Nephron (organoid): ENCODE results near the gene TCP11L1.

Source experiments
- H3K27ac Mint-ChIP-seq, 3 experiments: 2 replicates each; pipeline ENCODE4 v1.8.0; 2020; ENCODE audit warnings: mixed read lengths in 3 of 3, mild to moderate bottlenecking in 2 of 3, moderate library complexity in 1 of 3
- H3K27me3 Mint-ChIP-seq: 2 replicates; pipeline ENCODE4 v1.8.0; 2021; ENCODE audit warnings: low read depth, mild to moderate bottlenecking, moderate library complexity, mixed read lengths
- H3K36me3 Mint-ChIP-seq: 2 replicates; pipeline ENCODE4 v1.8.0; 2020; ENCODE audit warnings: low read depth, mixed read lengths
- H3K4me1 Mint-ChIP-seq: 2 replicates; pipeline ENCODE4 v1.8.0; 2020; ENCODE audit warnings: mixed read lengths
- H3K4me3 Mint-ChIP-seq, 3 experiments: 2 replicates each; pipeline ENCODE4 v1.8.0; 2020; ENCODE audit warnings: mild to moderate bottlenecking in 3 of 3, mixed read lengths in 3 of 3, moderate library complexity in 2 of 3
- H3K9me3 Mint-ChIP-seq: 2 replicates; pipeline ENCODE4 v1.8.0; 2020; ENCODE audit warnings: mixed read lengths
- TF ChIP-seq, protein P1 (sequence below), 3 experiments: fragments of 200-600 bp; sonication (generic); IDR thresholded peaks; one replicate each; pipeline ENCODE4 v1.5.0; 2021; ENCODE audit warnings: antibody characterized with exemption in 3 of 3; ENCODE audit not compliant: unreplicated experiment in 3 of 3

TCP11L1 gene

DNA sequence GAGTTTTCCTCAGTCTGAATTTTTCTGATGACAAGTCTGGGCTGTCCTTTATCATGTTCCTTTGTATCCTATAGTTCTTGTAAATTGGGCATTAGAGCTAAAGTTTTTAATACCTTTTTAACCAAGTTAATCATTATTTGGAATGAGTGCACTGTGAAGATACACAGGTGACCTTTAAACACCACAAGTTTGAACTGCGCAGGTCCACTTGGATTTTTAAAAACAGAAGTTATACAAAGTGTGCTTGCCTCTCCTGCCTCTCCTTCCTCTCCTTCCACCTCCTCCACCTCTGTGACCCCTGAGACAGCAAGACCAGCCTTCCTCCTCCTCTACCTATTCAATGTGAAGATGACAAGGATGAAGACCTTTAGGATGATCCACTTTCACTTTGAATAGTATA, 4.4 kb upstream of the TCP11L1 start:
- Mint-ChIP-seq H3K36me3 (peaks cover 4% of the 10 kb centered on the region), H3K27me3 (no peaks in the 10 kb centered on the region), H3K27ac (peak overlapping the region; percentile 18 to 86 (median 20)), H3K9me3 (no peaks in the 10 kb centered on the region), H3K4me1 (peaks cover 4% of the 10 kb centered on the region), H3K4me3 (no peak overlapping the region)
- TF ChIP-seq, protein P1, sequence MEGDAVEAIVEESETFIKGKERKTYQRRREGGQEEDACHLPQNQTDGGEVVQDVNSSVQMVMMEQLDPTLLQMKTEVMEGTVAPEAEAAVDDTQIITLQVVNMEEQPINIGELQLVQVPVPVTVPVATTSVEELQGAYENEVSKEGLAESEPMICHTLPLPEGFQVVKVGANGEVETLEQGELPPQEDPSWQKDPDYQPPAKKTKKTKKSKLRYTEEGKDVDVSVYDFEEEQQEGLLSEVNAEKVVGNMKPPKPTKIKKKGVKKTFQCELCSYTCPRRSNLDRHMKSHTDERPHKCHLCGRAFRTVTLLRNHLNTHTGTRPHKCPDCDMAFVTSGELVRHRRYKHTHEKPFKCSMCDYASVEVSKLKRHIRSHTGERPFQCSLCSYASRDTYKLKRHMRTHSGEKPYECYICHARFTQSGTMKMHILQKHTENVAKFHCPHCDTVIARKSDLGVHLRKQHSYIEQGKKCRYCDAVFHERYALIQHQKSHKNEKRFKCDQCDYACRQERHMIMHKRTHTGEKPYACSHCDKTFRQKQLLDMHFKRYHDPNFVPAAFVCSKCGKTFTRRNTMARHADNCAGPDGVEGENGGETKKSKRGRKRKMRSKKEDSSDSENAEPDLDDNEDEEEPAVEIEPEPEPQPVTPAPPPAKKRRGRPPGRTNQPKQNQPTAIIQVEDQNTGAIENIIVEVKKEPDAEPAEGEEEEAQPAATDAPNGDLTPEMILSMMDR (IDR thresholded peaks at IDR 0.05; ENCODE audit: unreplicated experiment in 3 of 3): no peak

DNA sequence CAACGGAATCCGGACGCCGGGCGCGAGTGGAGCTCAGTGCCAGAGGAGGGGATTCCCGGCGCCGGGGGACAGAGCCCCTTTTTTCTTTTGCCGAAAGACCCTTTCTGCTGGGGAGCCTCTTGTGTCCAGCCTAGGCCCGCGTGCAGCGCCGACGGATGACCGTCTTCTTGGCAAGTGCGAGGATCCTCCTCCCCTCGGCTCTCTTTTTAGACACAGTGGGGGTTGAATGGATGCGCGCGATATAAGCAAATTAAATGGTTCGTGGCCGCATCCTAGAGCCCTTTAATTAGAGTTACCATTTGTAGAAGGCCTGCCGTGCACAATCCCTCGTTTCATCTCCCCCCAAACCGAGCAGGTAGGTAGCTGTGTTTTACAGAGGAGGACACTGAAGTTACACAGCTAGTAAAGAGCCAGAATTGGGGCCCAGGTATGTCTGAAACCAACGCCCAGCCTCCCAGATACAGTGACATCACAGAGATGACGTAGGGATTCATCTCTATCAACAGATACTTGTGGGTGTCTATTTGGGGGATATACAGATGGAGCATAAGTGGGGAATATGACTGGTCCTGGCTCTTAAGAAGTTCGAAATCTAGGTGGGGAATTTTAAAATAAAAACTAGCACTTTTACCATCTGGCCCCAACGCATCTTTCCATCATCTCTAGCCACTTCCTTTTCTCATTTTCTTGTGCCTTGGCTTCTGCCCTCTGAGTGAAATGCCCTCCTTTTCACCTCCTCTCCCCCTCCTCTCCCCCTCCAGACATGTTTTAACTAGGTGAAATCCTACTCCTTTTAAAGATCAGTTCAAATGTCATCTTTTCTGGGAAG, 875 bp downstream of the TCP11L1 start:
- Mint-ChIP-seq H3K27me3 (no peaks in the 10 kb centered on the region), H3K4me3 (peak overlapping the region; percentile 93 to 97 (median 95)), H3K4me1 (peaks cover 11% of the 10 kb centered on the region), H3K9me3 (no peaks in the 10 kb centered on the region), H3K36me3 (peaks cover 19% of the 10 kb centered on the region), H3K27ac (peak overlapping the region; percentile 56 to 99 (median 60))
- TF ChIP-seq, protein P1 (IDR thresholded peaks at IDR 0.05; ENCODE audit: unreplicated experiment in 3 of 3): no peak

DNA sequence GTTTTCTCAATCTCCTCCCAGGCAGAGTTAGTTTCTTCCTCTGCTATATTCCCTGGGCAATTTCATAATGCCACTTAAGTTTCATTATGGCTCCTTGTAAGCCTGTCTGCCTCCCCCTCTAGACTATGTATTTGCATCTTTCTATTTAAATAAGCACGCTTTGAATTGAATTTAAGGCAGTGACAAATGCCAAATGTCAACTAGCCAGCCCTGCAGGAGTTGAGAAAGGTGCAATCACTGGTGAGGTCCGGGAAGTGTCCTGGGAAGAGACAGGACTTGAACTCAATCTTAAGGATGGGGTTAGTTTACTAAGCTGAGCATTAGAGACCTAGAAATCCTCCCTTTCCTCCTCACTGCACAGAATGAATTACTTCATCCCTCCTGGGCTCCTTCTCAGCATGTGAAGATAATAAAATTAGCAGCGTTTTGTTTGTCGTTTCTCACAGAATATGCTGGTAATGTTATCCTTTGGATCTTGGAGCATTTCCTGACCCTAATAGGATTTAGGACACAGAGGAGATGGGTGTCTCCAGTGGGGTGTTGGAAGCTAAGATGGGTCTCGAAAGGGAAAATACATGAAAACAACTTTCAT, 1.6 kb downstream of the TCP11L1 start:
- H3K27ac Mint-ChIP-seq: peak overlapping the region; percentile 56 to 99 (median 60)
- no peaks in the 10 kb centered on the region for H3K27me3 Mint-ChIP-seq
- peaks cover 26% of the 10 kb centered on the region for H3K36me3 Mint-ChIP-seq
- peak overlapping the region; percentile 93 to 97 (median 95) for H3K4me3 Mint-ChIP-seq
- TF ChIP-seq, protein P1 (IDR thresholded peaks at IDR 0.05; ENCODE audit: unreplicated experiment in 3 of 3): no peak
- H3K9me3 Mint-ChIP-seq: no peaks in the 10 kb centered on the region
- H3K4me1 Mint-ChIP-seq: peaks cover 11% of the 10 kb centered on the region

DNA sequence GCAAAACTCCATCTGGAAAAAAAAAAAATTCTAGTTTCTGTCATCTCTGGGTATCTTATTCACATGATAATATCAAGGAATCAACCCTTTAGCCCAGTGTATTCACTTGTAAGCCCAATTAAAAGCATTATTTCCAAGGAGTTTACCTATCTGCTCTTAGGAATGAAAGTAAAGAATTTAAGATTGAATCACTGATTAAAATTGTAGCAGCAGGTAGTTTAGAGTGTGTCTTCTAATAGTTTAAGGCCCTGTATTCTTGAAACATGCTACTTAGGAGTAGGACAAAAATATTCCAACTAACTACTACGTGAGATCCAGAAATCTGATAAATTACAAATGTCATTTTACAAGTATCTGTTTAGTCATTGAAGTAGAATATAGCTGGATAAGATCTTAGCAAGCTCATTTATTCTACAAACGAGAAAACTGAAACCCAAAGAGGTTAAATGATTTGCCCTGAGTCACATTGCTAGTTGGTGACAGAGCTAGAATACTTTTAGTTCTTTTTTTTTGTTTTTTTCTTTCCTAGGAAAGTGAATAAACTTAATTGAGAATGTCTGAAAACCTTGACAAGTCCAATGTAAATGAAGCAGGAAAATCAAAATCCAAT, 4.0 kb downstream of the TCP11L1 start:
- Mint-ChIP-seq H3K4me3 (peak overlapping the region in 1 of 3 experiments; percentile 27), H3K27me3 (no peaks in the 10 kb centered on the region), H3K36me3 (peaks cover 46% of the 10 kb centered on the region), H3K9me3 (no peaks in the 10 kb centered on the region), H3K27ac (peak overlapping the region in 2 of 3 experiments; percentile 12 to 25), H3K4me1 (peaks cover 11% of the 10 kb centered on the region)
- TF ChIP-seq, protein P1 (IDR thresholded peaks at IDR 0.05; ENCODE audit: unreplicated experiment in 3 of 3): no peak

DNA sequence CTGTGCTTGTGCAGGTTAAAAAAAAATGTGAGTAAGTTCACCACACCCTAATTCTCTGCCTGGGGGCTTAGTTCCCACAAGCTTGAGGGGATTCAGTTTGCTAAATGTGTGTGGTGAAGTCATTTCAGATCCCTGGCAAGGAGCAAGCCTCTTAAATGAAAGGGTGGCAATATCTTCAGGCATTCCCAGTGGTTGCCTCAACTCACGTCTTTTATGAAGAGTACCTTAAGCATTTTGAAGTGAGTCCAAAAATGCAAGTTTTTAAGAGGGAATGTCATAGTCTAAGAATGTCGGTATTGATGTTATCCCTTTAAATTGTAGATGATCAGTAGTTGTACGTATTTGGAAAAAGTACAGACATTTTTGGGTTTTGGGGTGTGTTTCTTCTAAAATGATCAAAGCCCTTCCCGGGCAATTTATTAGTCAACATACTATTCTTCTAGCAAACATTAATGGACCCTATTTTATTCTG, 4.9 kb downstream of the TCP11L1 start:
- TF ChIP-seq, protein P1 (IDR thresholded peaks at IDR 0.05; ENCODE audit: unreplicated experiment in 3 of 3): no peak
- peak overlapping the region in 1 of 3 experiments; percentile 44 for H3K27ac Mint-ChIP-seq
- H3K9me3 Mint-ChIP-seq: no peaks in the 10 kb centered on the region
- H3K4me1 Mint-ChIP-seq: peaks cover 11% of the 10 kb centered on the region
- peaks cover 50% of the 10 kb centered on the region for H3K36me3 Mint-ChIP-seq
- H3K4me3 Mint-ChIP-seq: no peak overlapping the region
- no peaks in the 10 kb centered on the region for H3K27me3 Mint-ChIP-seq
